IMR-90 (cell line): ENCODE data around the gene CLTRN. TPM values are rescaled to one million over a fixed set of nuclear protein-coding genes. Genes with fewer than 3 reads are reported as not detected.

Experiments used
- ATAC-seq: fragments of 200-7000 bp; cut with Tn5 transposase; 2 replicates; pipeline ENCODE4 v1.9.1; 2020; ENCODE audit warnings: low read depth, mild to moderate bottlenecking, moderate library complexity
- BruUV-seq: library from RNA; stranded (reverse); fragments of 400-500 nt; replicated peaks from 2 replicates; lab custom pipeline; 2021; lab: Mats Ljungman, UMichigan
- CTCF ChIA-PET: fragments of 300-600 bp; formaldehyde crosslinking; extraction: SDS; loops from one replicate; lab custom pipeline; 2021; ENCODE audit warnings: antibody characterized with exemption; lab: Yijun Ruan, JAX
- POLR2A ChIA-PET: fragments of 300-600 bp; sonication (Branson Sonifier 250); formaldehyde crosslinking; loops from one replicate; lab custom pipeline; 2022; ENCODE audit warnings: antibody characterized with exemption; ENCODE audit not compliant: unreplicated experiment; lab: Charles Lee
- DNase-seq: peaks from one replicate; pipeline ENCODE4 v3.0.0; 2013
- H2AFZ ChIP-seq: replicated peaks from 2 replicates; pipeline ENCODE3; 2013; ENCODE audit warnings: low read length, mild to moderate bottlenecking; ENCODE audit not compliant: poor library complexity
- H2AK5ac ChIP-seq: 2 replicates; pipeline ENCODE4 v1.6.1; 2013; ENCODE audit warnings: low read depth, low read length, inconsistent platforms
- H2AK9ac ChIP-seq: replicated peaks from 2 replicates; pipeline ENCODE3; 2013; ENCODE audit warnings: mild to moderate bottlenecking, low read depth, low read length, moderate library complexity; ENCODE audit not compliant: poor library complexity
- H2BK120ac ChIP-seq: 2 replicates; pipeline ENCODE4 v1.6.1; 2013; ENCODE audit warnings: low read depth, low read length, inconsistent platforms
- H2BK15ac ChIP-seq: 3 replicates; pipeline ENCODE4 v1.6.1; 2013; ENCODE audit warnings: low read depth, low read length, inconsistent platforms
- H2BK20ac ChIP-seq: 2 replicates; pipeline ENCODE4 v1.6.1; 2013; ENCODE audit warnings: low read depth, mild to moderate bottlenecking, inconsistent platforms, low read length, moderate library complexity
- H2BK5ac ChIP-seq: 2 replicates; pipeline ENCODE4 v1.6.1; 2013; ENCODE audit warnings: mild to moderate bottlenecking, low read depth, low read length, inconsistent platforms; ENCODE audit not compliant: poor library complexity, severe bottlenecking
- H3K14ac ChIP-seq: replicated peaks from 2 replicates; pipeline ENCODE4 v1.6.1; 2013; ENCODE audit warnings: low read depth, low read length, inconsistent platforms
- H3K18ac ChIP-seq: 2 replicates; pipeline ENCODE4 v1.6.1; 2013; ENCODE audit warnings: low read depth, low read length, control low read depth
- H3K23ac ChIP-seq: 2 replicates; pipeline ENCODE4 v1.6.1; 2013; ENCODE audit warnings: low read depth, low read length, inconsistent platforms
- H3K27ac ChIP-seq: 2 replicates; pipeline ENCODE4 v1.5.1; 2013; ENCODE audit warnings: mild to moderate bottlenecking, control low read depth, low read length; ENCODE audit not compliant: insufficient read depth
- H3K27me3 ChIP-seq: 2 replicates; pipeline ENCODE4 v1.6.1; 2013; ENCODE audit warnings: low read length; ENCODE audit not compliant: control insufficient read depth, insufficient read depth
- H3K36me3 ChIP-seq: 2 replicates; pipeline ENCODE4 v1.6.1; 2013; ENCODE audit warnings: low read length, mixed read lengths; ENCODE audit not compliant: control insufficient read depth, insufficient read depth
- H3K4ac ChIP-seq: 2 replicates; pipeline ENCODE4 v1.6.1; 2013; ENCODE audit warnings: low read depth, low read length, inconsistent platforms
- H3K4me1 ChIP-seq: 2 replicates; pipeline ENCODE4 v1.6.1; 2013; ENCODE audit warnings: low read length, mixed read lengths; ENCODE audit not compliant: control insufficient read depth, insufficient read depth
- H3K4me2 ChIP-seq: 2 replicates; pipeline ENCODE4 v1.6.1; 2013; ENCODE audit warnings: low read depth, mild to moderate bottlenecking, control low read depth, low read length, moderate library complexity
- H3K4me3 ChIP-seq: 2 replicates; pipeline ENCODE4 v1.5.1; 2013; ENCODE audit warnings: low read depth, mild to moderate bottlenecking, control low read depth, low read length, moderate library complexity; ENCODE audit not compliant: insufficient read depth
- H3K56ac ChIP-seq: 2 replicates; pipeline ENCODE4 v1.6.1; 2013; ENCODE audit warnings: low read length, inconsistent platforms; ENCODE audit not compliant: insufficient read depth; ENCODE audit errors: extremely low read depth
- H3K79me1 ChIP-seq, 2 experiments: 2 replicates each; pipeline ENCODE4 v1.6.1; 2013; ENCODE audit warnings: low read length in 2 of 2, inconsistent platforms in 1 of 2, low read depth in 1 of 2
- H3K9ac ChIP-seq: 2 replicates; pipeline ENCODE4 v1.6.1; 2013; ENCODE audit warnings: low read depth, low read length, control low read depth
- H3K9me1 ChIP-seq: 2 replicates; pipeline ENCODE4 v1.6.1; 2013; ENCODE audit warnings: low read length, inconsistent platforms; ENCODE audit not compliant: insufficient read depth
- H3K9me3 ChIP-seq: 2 replicates; pipeline ENCODE4 v1.6.1; 2013; ENCODE audit warnings: low read length; ENCODE audit not compliant: control insufficient read depth, insufficient read depth
- H4K20me1 ChIP-seq: 2 replicates; pipeline ENCODE4 v1.6.1; 2013; ENCODE audit warnings: low read length, inconsistent platforms; ENCODE audit not compliant: insufficient read depth
- H4K5ac ChIP-seq: 2 replicates; pipeline ENCODE4 v1.6.1; 2013; ENCODE audit warnings: mild to moderate bottlenecking, low read depth, low read length, control low read depth
- H4K8ac ChIP-seq, 2 experiments: 2 replicates each; pipeline ENCODE4 v1.6.1; 2013; ENCODE audit warnings: low read depth in 2 of 2, low read length in 2 of 2, control low read depth in 1 of 2, inconsistent platforms in 1 of 2
- H4K91ac ChIP-seq: 2 replicates; pipeline ENCODE4 v1.6.1; 2013; ENCODE audit warnings: low read depth, low read length, inconsistent platforms; ENCODE audit not compliant: insufficient read depth
- BHLHE40 ChIP-seq: fragments of 150-350 bp; IDR thresholded peaks from 2 replicates; pipeline ENCODE4 v1.6.1; 2016; ENCODE audit warnings: mild to moderate bottlenecking, low read depth, low read length
- CEBPB ChIP-seq: IDR thresholded peaks from 2 replicates; pipeline ENCODE4 v1.6.1; 2012; ENCODE audit warnings: low read depth, low read length, improper control_type of control experiment
- CHD1 ChIP-seq: IDR thresholded peaks from 2 replicates; pipeline ENCODE4 v1.6.1; 2012; ENCODE audit warnings: low read depth, low read length, improper control_type of control experiment
- FOS ChIP-seq: fragments of 150-350 bp; IDR thresholded peaks from 2 replicates; pipeline ENCODE4 v1.6.1; 2016; ENCODE audit warnings: low read depth, low read length
- MAFK ChIP-seq: IDR thresholded peaks from 2 replicates; pipeline ENCODE4 v1.6.1; 2012; ENCODE audit warnings: low read depth, low read length, improper control_type of control experiment
- MAZ ChIP-seq: IDR thresholded peaks from 2 replicates; pipeline ENCODE4 v1.6.1; 2012; ENCODE audit warnings: low read depth, mild to moderate bottlenecking, low read length, improper control_type of control experiment, moderate library complexity, borderline replicate concordance
- MXI1 ChIP-seq: IDR thresholded peaks from 2 replicates; pipeline ENCODE4 v1.6.1; 2012; ENCODE audit warnings: low read depth, mild to moderate bottlenecking, low read length, moderate library complexity, borderline replicate concordance
- NFE2L2 ChIP-seq: fragments of 150-350 bp; IDR thresholded peaks from 2 replicates; pipeline ENCODE4 v1.6.1; 2016; ENCODE audit warnings: low read depth, mild to moderate bottlenecking, low read length
- POLR2A ChIP-seq: IDR thresholded peaks from 2 replicates; pipeline ENCODE4 v1.6.1; 2012; ENCODE audit warnings: mild to moderate bottlenecking, low read depth, low read length
- RAD21 ChIP-seq: IDR thresholded peaks from 2 replicates; pipeline ENCODE4 v1.6.1; 2012; ENCODE audit warnings: low read length, improper control_type of control experiment
- RCOR1 ChIP-seq: IDR thresholded peaks from 2 replicates; pipeline ENCODE4 v1.6.1; 2012; ENCODE audit warnings: mild to moderate bottlenecking, low read length, improper control_type of control experiment; ENCODE audit not compliant: insufficient replicate concordance
- RFX5 ChIP-seq: IDR thresholded peaks from 2 replicates; pipeline ENCODE4 v1.8.0; 2012; ENCODE audit warnings: low read depth, mild to moderate bottlenecking, low read length, moderate library complexity
- SMC3 ChIP-seq: fragments of 150-350 bp; IDR thresholded peaks from 2 replicates; pipeline ENCODE4 v1.6.1; 2016; ENCODE audit warnings: low read depth, mild to moderate bottlenecking, antibody characterized with exemption, low read length, moderate library complexity
- WGBS, 2 experiments: methylation state at CpG; one replicate each; pipeline versions ENCODE4 v1.1.5 to v1.1.7; 2013; ENCODE audit warnings: missing lambda C conversion rate in 2 of 2; ENCODE audit not compliant: insufficient read length in 1 of 2; ENCODE audit errors: extremely low coverage in 2 of 2; 5-methylcytosine and 5-hydroxymethylcytosine counted together
- dilution Hi-C: fragments of 300-500 bp; cut with HindIII; formaldehyde crosslinking; loops from one replicate; pipeline ENCODE4 v1.14.3; 2018; ENCODE audit warnings: low sequenced_read_pairs; ENCODE audit not compliant: unreplicated experiment
- in situ Hi-C: fragments of 300-500 bp; cut with MboI; formaldehyde crosslinking; loops from 3 replicates; pipeline ENCODE4 v1.14.3; 2019; ENCODE audit warnings: low sequenced_read_pairs, inconsistent platforms, mixed read lengths
- intact Hi-C: fragments of 100-400 bp; cut with micrococcal nuclease; formaldehyde crosslinking; loops from 2 replicates; pipeline ENCODE4 v1.10.0; 2022
- polyA plus RNA-seq, 3 experiments: library from polyadenylated mRNA; depleted of rRNA; stranded (reverse); fragments of >200 nt; gene quantifications; 2 replicates each; pipeline ENCODE4 v1.2.3, GENCODE V29; 2012; ENCODE audit warnings: low replicate concordance in 1 of 3
- total RNA-seq: library from RNA; depleted of rRNA; stranded (reverse); fragments of >200 nt; gene quantifications from 2 replicates; pipeline ENCODE4 v1.2.3, GENCODE V29; 2012
- TF ChIP-seq, protein P1 (sequence below): fragments of 150-350 bp; IDR thresholded peaks from 2 replicates; pipeline ENCODE4 v1.6.1; 2016; ENCODE audit warnings: low read depth, mild to moderate bottlenecking, low read length, moderate library complexity, borderline replicate concordance
- TF ChIP-seq, protein P2 (sequence below): fragments of 150-350 bp; IDR thresholded peaks from 2 replicates; pipeline ENCODE4 v1.6.1; 2017; ENCODE audit warnings: mild to moderate bottlenecking, antibody characterized with exemption, low read length, low read depth
- TF ChIP-seq, protein P3 (sequence below): conservative IDR thresholded peaks from 2 replicates; pipeline ENCODE4 v1.5.1; 2012; ENCODE audit warnings: mild to moderate bottlenecking, low read depth, low read length, improper control_type of control experiment

The CLTRN gene
- total and polyA plus RNA-seq, 2 of the 4 experiments (the other 2 are of a cell fraction), result under 0.01 to 0.17 TPM

DNA sequence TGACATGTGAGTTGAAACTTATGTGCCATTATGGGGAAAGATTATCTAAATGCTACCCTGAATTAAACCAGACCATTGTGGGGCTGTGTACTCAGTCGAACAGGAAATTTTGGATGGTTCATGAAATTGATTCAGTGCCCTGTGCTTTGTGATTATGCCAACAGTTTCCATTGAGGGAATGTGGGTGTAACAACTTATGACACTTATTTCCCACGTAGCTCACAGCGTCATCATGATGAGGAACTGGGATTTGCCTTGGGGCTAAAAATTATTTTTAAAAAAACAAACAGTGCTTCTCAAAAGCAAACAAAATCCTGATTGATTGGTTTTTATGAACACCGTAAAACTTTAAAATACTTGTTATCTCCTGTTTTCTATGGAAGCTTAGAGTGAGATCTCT is 8.3 kb upstream of the CLTRN start:
- no peak for DNase-seq
- Histone ChIP-seq H4K8ac (no peak overlapping the region), H2BK120ac (no peak overlapping the region), H3K4me2 (no peak overlapping the region), H3K36me3 (no peaks in the 10 kb centered on the region), H3K14ac (no peak overlapping the region), H3K9me3 (no peaks in the 10 kb centered on the region), H3K27me3 (peaks cover 3% of the 10 kb centered on the region; the same call in 1 of the 2 replicates), H2AK5ac (no peak overlapping the region), H4K91ac (no peak overlapping the region), H3K4ac (no peak overlapping the region), H3K9me1 (peaks cover 4% of the 10 kb centered on the region; the same call in 1 of the 2 replicates), H4K5ac (no peak overlapping the region), H4K20me1 (0 out of 2 replicates have a peak, but pooled peaks cover 3% of the 10 kb centered on the region), H2BK15ac (no peak overlapping the region), H2BK20ac (no peak overlapping the region), H3K56ac (no peak overlapping the region), H3K27ac (no peak overlapping the region), H3K18ac (no peak overlapping the region), H3K79me1 (peaks cover 0 to 22% of the 10 kb centered on the region in 2 experiments; a peak in 3 of 4 replicates), H2AK9ac (no peak overlapping the region), H3K4me3 (no peak overlapping the region), H3K23ac (no peak overlapping the region), H2BK5ac (no peak overlapping the region), H2AFZ (no peak overlapping the region), H3K4me1 (0 out of 2 replicates have a peak, but pooled peaks cover 1% of the 10 kb centered on the region), H3K9ac (no peak overlapping the region)
- no CpG with 5 or more reads among the region's 4 CpGs for WGBS, 2 experiments
- ChIA-PET POLR2A (no interaction called here), CTCF (no interaction called here)
- ATAC-seq, result no peak
- in situ Hi-C loops, result no loop called here
- dilution Hi-C loops, result no loop called here
- intact Hi-C loops, result loop anchor here (10.0 kb wide), 3 partner anchors 178 to 328 kb away; partner anchors contain the start of genes AP1S2 and PIR
- TF ChIP-seq BHLHE40 (no peak), RFX5 (no peak), MAZ (no peak), NFE2L2 (no peak), SMC3 (no peak), FOS (no peak), CHD1 (no peak), MAFK (no peak), CEBPB (no peak), RAD21 (no peak), RCOR1 (no peak), MXI1 (no peak), POLR2A (no peak)
- TF ChIP-seq, protein P1, sequence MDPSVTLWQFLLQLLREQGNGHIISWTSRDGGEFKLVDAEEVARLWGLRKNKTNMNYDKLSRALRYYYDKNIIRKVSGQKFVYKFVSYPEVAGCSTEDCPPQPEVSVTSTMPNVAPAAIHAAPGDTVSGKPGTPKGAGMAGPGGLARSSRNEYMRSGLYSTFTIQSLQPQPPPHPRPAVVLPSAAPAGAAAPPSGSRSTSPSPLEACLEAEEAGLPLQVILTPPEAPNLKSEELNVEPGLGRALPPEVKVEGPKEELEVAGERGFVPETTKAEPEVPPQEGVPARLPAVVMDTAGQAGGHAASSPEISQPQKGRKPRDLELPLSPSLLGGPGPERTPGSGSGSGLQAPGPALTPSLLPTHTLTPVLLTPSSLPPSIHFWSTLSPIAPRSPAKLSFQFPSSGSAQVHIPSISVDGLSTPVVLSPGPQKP, result no peak
- TF ChIP-seq, protein P2, sequence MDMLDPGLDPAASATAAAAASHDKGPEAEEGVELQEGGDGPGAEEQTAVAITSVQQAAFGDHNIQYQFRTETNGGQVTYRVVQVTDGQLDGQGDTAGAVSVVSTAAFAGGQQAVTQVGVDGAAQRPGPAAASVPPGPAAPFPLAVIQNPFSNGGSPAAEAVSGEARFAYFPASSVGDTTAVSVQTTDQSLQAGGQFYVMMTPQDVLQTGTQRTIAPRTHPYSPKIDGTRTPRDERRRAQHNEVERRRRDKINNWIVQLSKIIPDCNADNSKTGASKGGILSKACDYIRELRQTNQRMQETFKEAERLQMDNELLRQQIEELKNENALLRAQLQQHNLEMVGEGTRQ, result no peak
- TF ChIP-seq, protein P3, sequence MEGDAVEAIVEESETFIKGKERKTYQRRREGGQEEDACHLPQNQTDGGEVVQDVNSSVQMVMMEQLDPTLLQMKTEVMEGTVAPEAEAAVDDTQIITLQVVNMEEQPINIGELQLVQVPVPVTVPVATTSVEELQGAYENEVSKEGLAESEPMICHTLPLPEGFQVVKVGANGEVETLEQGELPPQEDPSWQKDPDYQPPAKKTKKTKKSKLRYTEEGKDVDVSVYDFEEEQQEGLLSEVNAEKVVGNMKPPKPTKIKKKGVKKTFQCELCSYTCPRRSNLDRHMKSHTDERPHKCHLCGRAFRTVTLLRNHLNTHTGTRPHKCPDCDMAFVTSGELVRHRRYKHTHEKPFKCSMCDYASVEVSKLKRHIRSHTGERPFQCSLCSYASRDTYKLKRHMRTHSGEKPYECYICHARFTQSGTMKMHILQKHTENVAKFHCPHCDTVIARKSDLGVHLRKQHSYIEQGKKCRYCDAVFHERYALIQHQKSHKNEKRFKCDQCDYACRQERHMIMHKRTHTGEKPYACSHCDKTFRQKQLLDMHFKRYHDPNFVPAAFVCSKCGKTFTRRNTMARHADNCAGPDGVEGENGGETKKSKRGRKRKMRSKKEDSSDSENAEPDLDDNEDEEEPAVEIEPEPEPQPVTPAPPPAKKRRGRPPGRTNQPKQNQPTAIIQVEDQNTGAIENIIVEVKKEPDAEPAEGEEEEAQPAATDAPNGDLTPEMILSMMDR, result no peak
- BruUV-seq, result no TSS peak
